Posterior vena cava (tissue), 2 donors: ENCODE measurements around the gene DUSP28. TPM values are rescaled to one million over a fixed set of nuclear protein-coding genes. Genes with fewer than 3 reads are reported as not detected.

Experiments
- DNase-seq: peaks from one replicate; pipeline ENCODE4 v3.0.0-alpha.2; 2020; ENCODE audit warnings: low spot score
- intact Hi-C, 2 donors: fragments of 100-400 bp; cut with DNase I; formaldehyde crosslinking; loops; one replicate each; pipeline versions ENCODE4 v1.14.1 to v1.14.2; 2022 to 2023
- total RNA-seq, 2 donors: library from RNA; stranded (reverse); fragmentation: NEBNext Ultra II Directional; extraction: Animal tissue kit (Norgen Biotek cat#: 25700); gene quantifications; one replicate each; pipeline ENCODE4 v1.2.1, GENCODE V29; 2021
- donor health status: DM: yes; HTN: yes; CAD: no.
- donor health status: DM: yes; HTN: yes; CAD: no.

The DUSP28 gene
- total RNA-seq, 2 donors from 2014 or later, result 2.0 to 2.3 TPM

- DNase-seq, result peak; percentile 89
- intact Hi-C loops, result no loop called here
Observed at GRCh38 chr2:240604291-240604938, 44.3 kb downstream of the DUSP28 start.

DNA sequence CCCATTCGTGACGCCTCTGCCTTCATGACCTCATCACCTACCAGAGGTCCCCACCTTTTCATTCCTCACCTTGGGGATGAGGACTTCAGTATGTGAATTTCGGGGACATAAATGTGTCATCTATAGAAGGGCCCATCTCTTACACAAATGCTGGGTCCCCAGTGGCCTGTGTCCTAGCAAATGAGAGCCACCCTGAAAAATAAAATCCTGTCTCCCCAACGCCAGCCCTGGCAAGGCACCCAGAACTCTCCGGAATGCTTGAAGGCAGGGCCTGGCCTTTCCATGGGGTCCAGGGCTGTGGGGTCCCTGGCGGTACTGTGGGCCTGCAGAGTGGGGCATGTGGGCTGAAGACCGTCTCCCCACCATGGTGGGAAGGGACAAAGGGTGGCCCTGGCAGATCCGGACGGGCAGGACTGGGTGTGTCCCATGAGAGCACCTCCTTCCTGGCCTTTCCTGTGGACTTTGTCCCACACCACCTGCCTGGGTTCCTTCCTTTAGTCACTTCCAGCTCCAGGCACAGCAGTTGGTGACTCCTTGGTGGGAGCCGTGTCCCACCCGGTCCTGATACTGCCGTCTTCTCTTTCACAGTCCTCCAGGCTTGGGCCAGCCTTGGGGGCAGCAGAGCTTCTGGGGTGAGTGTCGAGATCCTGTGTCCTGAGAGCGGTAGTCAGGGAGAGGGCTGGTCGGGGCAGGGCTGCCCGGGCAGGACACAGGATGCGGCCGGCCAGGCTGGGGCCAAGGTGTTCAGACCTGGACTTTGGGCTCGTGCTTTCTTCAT, 45.0 kb downstream of the DUSP28 start:
- intact Hi-C loops, result loop anchor here in 1 of 2 donors (5.0 kb wide), 1 partner anchor 837 kb away; no protein-coding TSS in a partner anchor
- peak; percentile 79 for DNase-seq

GRCh38 chr2:240605867-240606743, 45.9 kb downstream of the DUSP28 start:
- intact Hi-C loops, result loop anchor here in 1 of 2 donors (5.0 kb wide), 1 partner anchor 836 kb away; no protein-coding TSS in a partner anchor

GRCh38 chr2:240611601-240612210, 51.5 kb downstream of the DUSP28 start:
- intact Hi-C loops, result no loop called here
- DNase-seq, result peak; percentile 62

More at GRCh38 chr2:240605867-240606743, 45.9 kb downstream of the DUSP28 start:
- peak; percentile 73 for DNase-seq

Other genes starting within 250 kb of the DUSP28 start
- 10 to 100 TPM; 69.5 to 83.1 TPM for gene GPC1, start 124.7 kb upstream of the DUSP28 start, total RNA-seq
- gene ANKMY1, start 2.4 kb upstream of the DUSP28 start, total RNA-seq, result 10 to 100 TPM in 1 of 2 donors, 1 to 10 TPM in 1; 7.1 to 12.9 TPM
- 10 to 100 TPM; 47.1 to 49.3 TPM for gene RNPEPL1, start 8.1 kb downstream of the DUSP28 start, total RNA-seq
- 10 to 100 TPM; 18.6 to 22.6 TPM for gene CAPN10, start 26.4 kb downstream of the DUSP28 start, total RNA-seq
- 1 to 10 TPM; 1.2 to 1.8 TPM for gene GPR35, start 65.1 kb downstream of the DUSP28 start, total RNA-seq
- under 1 TPM in 1 of 2 donors, not detected in 1; 0.19 TPM for gene AQP12B, start 122.5 kb downstream of the DUSP28 start, total RNA-seq
- gene AQP12A, start 131.5 kb downstream of the DUSP28 start, total RNA-seq, result not detected